Sigmoid colon (tissue), 7 donors: ENCODE data around the gene RAVER2. TPM values are rescaled to one million over a fixed set of nuclear protein-coding genes. Genes with fewer than 3 reads are reported as not detected.
"Not testable (repeated sequence)": the region's sequence is repeated elsewhere in the genome, so short reads cannot be mapped to it uniquely, and the experiment has no call there.

Experiments
- DNase-seq: peaks from one replicate; pipeline ENCODE4 v3.0.0-alpha.2; 2019
- H3K27ac ChIP-seq, 4 donors: fragments of 200-600 bp; sonication (generic); one replicate each; pipeline ENCODE4 v1.5.1; 2016 to 2019; ENCODE audit warnings: mild to moderate bottlenecking in 1 of 4
- H3K27me3 ChIP-seq, 3 donors: fragments of 200-600 bp; sonication (generic); one replicate each; pipeline ENCODE4 v1.5.1; 2019; ENCODE audit warnings: mild to moderate bottlenecking in 1 of 3
- H3K36me3 ChIP-seq, 4 donors: fragments of 200-600 bp; sonication (generic); one replicate each; pipeline ENCODE4 v1.5.1; 2016 to 2019
- H3K4me1 ChIP-seq, 4 donors: fragments of 200-600 bp; sonication (generic); one replicate each; pipeline ENCODE4 v1.5.1; 2017 to 2019
- H3K4me3 ChIP-seq, 4 donors: fragments of 200-600 bp; sonication (generic); one replicate each; pipeline ENCODE4 v1.5.1; 2017 to 2019; ENCODE audit warnings: mild to moderate bottlenecking in 2 of 4, moderate library complexity in 1 of 4
- H3K9me3 ChIP-seq, 4 donors: fragments of 200-600 bp in 3 of 4; sonication (generic) in 3 of 4; one replicate each; pipeline versions ENCODE4 v1.5.1 to v1.6.1; 2013 to 2019
- EP300 ChIP-seq, 4 donors: sonication (generic); formaldehyde crosslinking; IDR thresholded peaks; one replicate each; pipeline ENCODE4 v1.6.1; 2017; ENCODE audit warnings: antibody characterized with exemption in 4 of 4
- POLR2A ChIP-seq, 2 donors: fragments of 450-650 bp; IDR thresholded peaks; one replicate each; pipeline ENCODE4 v1.6.1; 2016; ENCODE audit warnings: antibody characterized with exemption in 2 of 2, mild to moderate bottlenecking in 2 of 2, moderate library complexity in 2 of 2
- POLR2AphosphoS5 ChIP-seq, 4 donors: sonication (generic); formaldehyde crosslinking; IDR thresholded peaks; one replicate each; pipeline ENCODE4 v1.6.1; 2017; ENCODE audit warnings: antibody characterized with exemption in 4 of 4
- WGBS, 2 donors: extraction: QIAGEN DNeasy Blood & Tissue Kit; methylation state at CpG; one replicate each; pipeline ENCODE4 v1.1.7; 2013; 5-methylcytosine and 5-hydroxymethylcytosine counted together
- intact Hi-C: fragments of 100-400 bp; cut with DNase I; formaldehyde crosslinking; loops from one replicate; pipeline ENCODE4 v1.15.1; 2023
- polyA plus RNA-seq, 3 donors: library from polyadenylated mRNA; stranded (reverse); fragments of 200-250 nt; gene quantifications; one replicate each; pipeline ENCODE4 v1.2.3, GENCODE V29; 2013
- total RNA-seq, 4 donors: library from RNA; depleted of rRNA; stranded (reverse); fragments of >200 nt; gene quantifications; one replicate each; pipeline ENCODE4 v1.1.0, GENCODE V29; 2016
- TF ChIP-seq, protein P1 (sequence below), 4 experiments: fragments of 450-650 bp in 3 of 4; fragments of 200-600 bp in 1 of 4; IDR thresholded peaks; one replicate each; pipeline ENCODE4 v1.5.1; 2016 to 2019; ENCODE audit warnings: antibody characterized with exemption in 4 of 4, mild to moderate bottlenecking in 3 of 4, moderate library complexity in 2 of 4
- donor health status: healthy with polysubstance abuse.
- donor health status: Bipolar disorder and iron deficiency.
- donor health status: healthy.

Gene RAVER2
- total and polyA plus RNA-seq, 7 donors = 11.9 to 48.8 (median 17.5) TPM

DNA sequence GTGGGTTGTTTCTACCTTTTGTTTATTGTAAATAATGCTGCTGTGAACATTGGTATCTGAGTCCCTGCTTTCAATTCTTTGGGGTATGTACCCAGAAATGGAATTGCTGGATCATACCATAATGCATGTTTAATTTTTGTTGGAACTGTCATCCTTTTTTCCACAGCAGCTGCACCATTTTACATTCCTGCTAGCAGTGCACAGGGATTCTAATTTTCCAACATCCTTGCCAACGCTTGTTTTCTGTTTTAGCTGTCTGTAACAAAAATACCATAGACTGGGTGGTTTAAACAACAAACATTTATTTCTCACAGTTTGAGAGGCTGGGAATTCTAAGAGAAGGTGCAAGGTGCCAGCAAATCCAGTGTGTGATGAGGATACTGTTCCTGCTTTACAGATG is 65.1 kb downstream of the RAVER2 start:
- DNase-seq = no peak
- no peaks in the 10 kb centered on the region for H3K4me1 ChIP-seq
- no peak overlapping the region for H3K4me3 ChIP-seq
- no peak overlapping the region for H3K27ac ChIP-seq
- H3K9me3 ChIP-seq = no peaks in the 10 kb centered on the region
- TF ChIP-seq POLR2AphosphoS5 (IDR thresholded peaks at IDR 0.05) = no peak
- no peak for TF ChIP-seq EP300 (IDR thresholded peaks at IDR 0.05)
- TF ChIP-seq, protein P1, sequence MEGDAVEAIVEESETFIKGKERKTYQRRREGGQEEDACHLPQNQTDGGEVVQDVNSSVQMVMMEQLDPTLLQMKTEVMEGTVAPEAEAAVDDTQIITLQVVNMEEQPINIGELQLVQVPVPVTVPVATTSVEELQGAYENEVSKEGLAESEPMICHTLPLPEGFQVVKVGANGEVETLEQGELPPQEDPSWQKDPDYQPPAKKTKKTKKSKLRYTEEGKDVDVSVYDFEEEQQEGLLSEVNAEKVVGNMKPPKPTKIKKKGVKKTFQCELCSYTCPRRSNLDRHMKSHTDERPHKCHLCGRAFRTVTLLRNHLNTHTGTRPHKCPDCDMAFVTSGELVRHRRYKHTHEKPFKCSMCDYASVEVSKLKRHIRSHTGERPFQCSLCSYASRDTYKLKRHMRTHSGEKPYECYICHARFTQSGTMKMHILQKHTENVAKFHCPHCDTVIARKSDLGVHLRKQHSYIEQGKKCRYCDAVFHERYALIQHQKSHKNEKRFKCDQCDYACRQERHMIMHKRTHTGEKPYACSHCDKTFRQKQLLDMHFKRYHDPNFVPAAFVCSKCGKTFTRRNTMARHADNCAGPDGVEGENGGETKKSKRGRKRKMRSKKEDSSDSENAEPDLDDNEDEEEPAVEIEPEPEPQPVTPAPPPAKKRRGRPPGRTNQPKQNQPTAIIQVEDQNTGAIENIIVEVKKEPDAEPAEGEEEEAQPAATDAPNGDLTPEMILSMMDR (IDR thresholded peaks at IDR 0.05) = no peak
- no peak for TF ChIP-seq POLR2A (IDR thresholded peaks at IDR 0.05)
- H3K36me3 ChIP-seq = peaks cover 0 to 21% (median 0%) of the 10 kb centered on the region in 4 donors
- no peaks in the 10 kb centered on the region for H3K27me3 ChIP-seq
- 91 to 95% methylated on average over 1 of the region's 1 CpG for WGBS, 2 donors
- intact Hi-C loops = no loop called here

DNA sequence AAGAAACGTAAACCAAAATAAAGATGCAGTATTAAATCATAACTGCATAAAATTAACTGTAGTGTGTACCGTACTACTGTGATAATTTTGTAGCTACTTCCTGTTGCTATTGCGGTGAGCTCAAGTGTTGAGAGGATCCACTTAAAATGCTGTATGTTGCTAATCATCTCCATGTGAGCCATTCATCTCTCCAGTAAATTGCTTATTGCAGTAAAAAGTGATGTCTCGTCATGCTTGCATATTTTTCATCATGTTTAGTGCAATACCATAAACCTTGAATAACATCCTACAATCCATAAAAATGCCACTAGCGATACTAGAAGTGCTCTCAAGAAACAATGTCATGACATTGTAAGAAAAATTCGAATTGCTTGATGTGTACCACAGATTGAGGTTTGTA is 66.3 kb downstream of the RAVER2 start:
- DNase-seq = no peak
- Histone ChIP-seq H3K4me3 (no peak overlapping the region), H3K27ac (no peak overlapping the region), H3K4me1 (no peaks in the 10 kb centered on the region), H3K27me3 (no peaks in the 10 kb centered on the region), H3K9me3 (no peaks in the 10 kb centered on the region), H3K36me3 (peaks cover 0 to 20% (median 0%) of the 10 kb centered on the region in 4 donors)
- intact Hi-C loops = no loop called here
- 89% methylated on average over 6 of the region's 6 CpGs for WGBS, 2 donors
- TF ChIP-seq EP300 (IDR thresholded peaks at IDR 0.05) (no peak), POLR2A (IDR thresholded peaks at IDR 0.05) (no peak), POLR2AphosphoS5 (IDR thresholded peaks at IDR 0.05) (no peak)
- TF ChIP-seq, protein P1 (IDR thresholded peaks at IDR 0.05) = no peak

GRCh38 chr1:64814427-64814826 is 69.6 kb downstream of the RAVER2 start:
- Histone ChIP-seq H3K36me3 (peaks cover 0 to 14% (median 0%) of the 10 kb centered on the region in 4 donors), H3K4me1 (no peaks in the 10 kb centered on the region), H3K4me3 (no peak overlapping the region), H3K9me3 (no peaks in the 10 kb centered on the region), H3K27ac (no peak overlapping the region), H3K27me3 (no peaks in the 10 kb centered on the region)
- WGBS, 2 donors = 98 to 99% methylated on average over 1 of the region's 1 CpG
- DNase-seq = no peak
- intact Hi-C loops = no loop called here
- TF ChIP-seq EP300 (IDR thresholded peaks at IDR 0.05) = no peak
- TF ChIP-seq POLR2A (IDR thresholded peaks at IDR 0.05) = no peak
- TF ChIP-seq POLR2AphosphoS5 (IDR thresholded peaks at IDR 0.05) = no peak
- TF ChIP-seq, protein P1 (IDR thresholded peaks at IDR 0.05) = no peak

DNA sequence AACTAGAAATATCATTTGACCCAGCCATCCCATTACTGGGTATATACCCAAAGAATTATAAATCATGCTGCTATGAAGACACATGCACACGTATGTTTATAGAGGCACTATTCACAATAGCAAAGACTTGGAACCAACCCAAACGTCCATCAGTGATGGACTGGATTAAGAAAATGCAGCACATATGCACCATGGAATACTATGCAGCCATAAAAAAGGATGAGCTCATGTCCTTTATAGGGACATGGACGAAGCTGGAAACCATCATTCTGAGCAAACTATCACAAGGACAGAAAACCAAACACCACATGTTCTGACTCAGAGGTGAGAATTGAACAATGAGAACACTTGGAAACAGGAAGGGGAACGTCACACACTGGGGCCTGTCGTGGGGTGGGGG is 72.5 kb downstream of the RAVER2 start:
- H3K27ac ChIP-seq, H3K27me3 ChIP-seq, DNase-seq, intact Hi-C loops, H3K9me3 ChIP-seq, H3K4me3 ChIP-seq, H3K4me1 ChIP-seq: not testable (repeated sequence)
- 91 to 92% methylated on average over 5 of the region's 5 CpGs for WGBS, 2 donors
- H3K36me3 ChIP-seq = peaks cover 0 to 14% (median 0%) of the 10 kb centered on the region in 4 donors

DNA sequence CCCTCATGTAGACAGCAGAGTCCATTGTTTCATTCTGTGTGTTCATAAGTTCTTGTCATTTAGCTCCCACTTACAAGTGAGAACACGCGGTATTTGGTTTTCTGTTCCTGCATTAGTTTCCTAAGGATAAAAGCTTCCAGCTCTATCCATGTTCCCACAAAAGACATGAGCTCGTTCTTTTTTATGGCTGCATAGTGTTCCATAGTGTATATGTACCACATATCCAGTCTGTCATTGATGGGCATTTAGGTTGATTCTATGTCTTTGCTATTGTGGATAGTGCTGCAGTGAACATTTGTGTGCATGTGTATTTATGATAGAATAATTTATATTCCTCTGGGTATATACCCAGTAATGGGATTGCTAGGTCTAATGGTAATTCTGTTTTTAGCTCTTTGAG is 75.7 kb downstream of the RAVER2 start:
- H3K27me3 ChIP-seq, H3K36me3 ChIP-seq, H3K4me1 ChIP-seq, H3K9me3 ChIP-seq, H3K27ac ChIP-seq, H3K4me3 ChIP-seq, DNase-seq: not testable (repeated sequence)
- 98 to 99% methylated on average over 3 of the region's 3 CpGs for WGBS, 2 donors
- intact Hi-C loops = loop anchor here (10.0 kb wide), 1 partner anchor 346 kb away; the partner anchor contains the start of gene CACHD1

DNA sequence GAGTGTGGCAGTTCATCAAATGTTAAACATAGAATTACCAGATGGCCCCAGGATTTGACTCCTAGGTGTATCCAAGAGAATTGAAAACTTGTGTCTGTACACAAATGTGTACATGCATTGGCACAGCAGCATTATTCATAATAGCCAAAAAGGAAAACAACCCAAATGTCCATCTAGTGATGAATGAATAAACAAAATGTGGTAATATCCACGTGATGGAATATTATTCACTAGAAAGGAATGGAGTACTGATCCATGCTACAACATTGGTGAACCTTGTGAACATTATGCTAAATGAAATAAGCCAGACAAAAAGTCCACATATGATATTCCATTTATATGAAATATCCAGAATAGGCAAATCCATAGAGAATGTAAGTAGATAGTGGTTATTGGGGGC is 77.7 kb downstream of the RAVER2 start:
- H3K9me3 ChIP-seq = no peaks in the 10 kb centered on the region
- no peaks in the 10 kb centered on the region for H3K27me3 ChIP-seq
- H3K4me3 ChIP-seq = no peak overlapping the region
- H3K36me3 ChIP-seq = no peaks in the 10 kb centered on the region
- 50 to 61% methylated on average over 1 of the region's 1 CpG for WGBS, 2 donors
- peaks cover 0 to 7% (median 2%) of the 10 kb centered on the region in 4 donors for H3K4me1 ChIP-seq
- H3K27ac ChIP-seq = no peak overlapping the region
- TF ChIP-seq POLR2A (IDR thresholded peaks at IDR 0.05) (no peak), POLR2AphosphoS5 (IDR thresholded peaks at IDR 0.05) (no peak), EP300 (IDR thresholded peaks at IDR 0.05) (no peak)
- TF ChIP-seq, protein P1 (IDR thresholded peaks at IDR 0.05) = no peak
- DNase-seq = no peak
- intact Hi-C loops = loop anchor here (10.0 kb wide), 1 partner anchor 348 kb away; the partner anchor contains the start of gene CACHD1
